Mesenchymal stem cell (in vitro differentiated cells and primary cell): Measurements from ENCODE around the gene AADAC.
A peak's percentile ranks its signal among the peaks of the same experiment; 100 is the strongest.

Experiments
- DNase-seq: peaks from one replicate; pipeline ENCODE4 v3.0.0-alpha.2; 2013
- H2AFZ ChIP-seq: one replicate; pipeline ENCODE4 v1.6.1; 2013; ENCODE audit warnings: low read depth, mild to moderate bottlenecking, control low read depth, inconsistent platforms, low read length, moderate library complexity
- H2AK5ac ChIP-seq: 2 replicates; pipeline ENCODE4 v1.6.1; 2013; ENCODE audit warnings: low read length, moderate library complexity, mild to moderate bottlenecking, inconsistent platforms; ENCODE audit not compliant: severe bottlenecking
- H2BK120ac ChIP-seq: one replicate; pipeline ENCODE4 v1.6.1; 2013; ENCODE audit warnings: low read depth, mild to moderate bottlenecking, inconsistent platforms, low read length, moderate library complexity
- H2BK12ac ChIP-seq, 2 experiments: one replicate each; pipeline ENCODE4 v1.6.1; 2013; ENCODE audit warnings: inconsistent platforms in 2 of 2, low read length in 2 of 2, mild to moderate bottlenecking in 2 of 2, moderate library complexity in 2 of 2, control low read depth in 1 of 2
- H2BK15ac ChIP-seq: one replicate; pipeline ENCODE4 v1.6.1; 2013; ENCODE audit warnings: mild to moderate bottlenecking, low read depth, inconsistent platforms; ENCODE audit not compliant: poor library complexity, severe bottlenecking
- H2BK5ac ChIP-seq: 2 replicates; pipeline ENCODE4 v1.6.1; 2013; ENCODE audit warnings: low read depth, mild to moderate bottlenecking, low read length, control low read depth, inconsistent platforms; ENCODE audit not compliant: poor library complexity, severe bottlenecking
- H3K14ac ChIP-seq, 2 experiments: one replicate each; pipeline ENCODE4 v1.6.1; 2013; ENCODE audit warnings: inconsistent platforms in 2 of 2, low read length in 2 of 2, control low read depth in 1 of 2, mild to moderate bottlenecking in 1 of 2, moderate library complexity in 1 of 2
- H3K18ac ChIP-seq, 2 experiments: one replicate each; pipeline ENCODE4 v1.6.1; 2013; ENCODE audit warnings: inconsistent platforms in 2 of 2, low read length in 2 of 2, control low read depth in 1 of 2, low read depth in 1 of 2, mild to moderate bottlenecking in 1 of 2
- H3K23ac ChIP-seq, 2 experiments: one replicate each; pipeline ENCODE4 v1.6.1; 2013; ENCODE audit warnings: inconsistent platforms in 2 of 2, low read length in 2 of 2, mild to moderate bottlenecking in 2 of 2, moderate library complexity in 2 of 2, control low read depth in 1 of 2
- H3K27ac ChIP-seq: 2 replicates; pipeline ENCODE4 v1.5.1; 2013; ENCODE audit warnings: mild to moderate bottlenecking, moderate library complexity, low read length, control low read depth, inconsistent platforms; ENCODE audit not compliant: poor library complexity, severe bottlenecking
- H3K27me3 ChIP-seq, 2 experiments: 2 replicates each; pipeline versions ENCODE4 v1.6.1 to v1.7.0; 2013; ENCODE audit warnings: low read length in 2 of 2, mild to moderate bottlenecking in 2 of 2, moderate library complexity in 2 of 2, control low read depth in 1 of 2, inconsistent platforms in 1 of 2; ENCODE audit not compliant: control insufficient read depth in 1 of 2, insufficient read depth in 1 of 2
- H3K36me3 ChIP-seq, 2 experiments: 2 replicates each; pipeline versions ENCODE4 v1.6.1 to v1.7.0; 2013; ENCODE audit warnings: low read length in 2 of 2, control low read depth in 1 of 2, inconsistent platforms in 1 of 2, low read depth in 1 of 2, mild to moderate bottlenecking in 1 of 2; ENCODE audit not compliant: insufficient read depth in 2 of 2, control insufficient read depth in 1 of 2
- H3K4ac ChIP-seq, 2 experiments: one replicate each; pipeline ENCODE4 v1.6.1; 2013; ENCODE audit warnings: inconsistent platforms in 2 of 2, low read length in 2 of 2, mild to moderate bottlenecking in 2 of 2, moderate library complexity in 2 of 2, control low read depth in 1 of 2, low read depth in 1 of 2
- H3K4me1 ChIP-seq: 2 replicates; pipeline ENCODE4 v1.6.1; 2013; ENCODE audit warnings: low read depth, low read length, control low read depth; ENCODE audit not compliant: control insufficient read depth, insufficient read depth
- H3K4me2 ChIP-seq: 2 replicates; pipeline ENCODE4 v1.6.1; 2013; ENCODE audit warnings: low read length, mild to moderate bottlenecking, inconsistent platforms; ENCODE audit not compliant: poor library complexity, severe bottlenecking
- H3K4me3 ChIP-seq, 2 experiments: 2 replicates each; pipeline versions ENCODE4 v1.5.1 to v1.7.0; 2013; ENCODE audit warnings: low read length in 2 of 2, mild to moderate bottlenecking in 2 of 2, control low read depth in 1 of 2, low read depth in 1 of 2; ENCODE audit not compliant: insufficient read depth in 1 of 2
- H3K79me1 ChIP-seq: replicated peaks from 2 replicates; pipeline ENCODE4 v1.6.1; 2013; ENCODE audit warnings: mild to moderate bottlenecking, control low read depth, low read length, inconsistent platforms; ENCODE audit not compliant: poor library complexity, severe bottlenecking
- H3K9ac ChIP-seq: 2 replicates; pipeline ENCODE4 v1.7.0; 2013; ENCODE audit warnings: mild to moderate bottlenecking, low read length, moderate library complexity
- H3K9me3 ChIP-seq: 2 replicates; pipeline ENCODE4 v1.7.0; 2013; ENCODE audit warnings: mild to moderate bottlenecking, low read length; ENCODE audit not compliant: control insufficient read depth
- H4K8ac ChIP-seq: one replicate; pipeline ENCODE4 v1.6.1; 2013; ENCODE audit warnings: inconsistent platforms, mild to moderate bottlenecking, low read length, moderate library complexity
- H4K91ac ChIP-seq: one replicate; pipeline ENCODE4 v1.6.1; 2013; ENCODE audit warnings: mild to moderate bottlenecking, low read length, inconsistent platforms
- WGBS: methylation state at CpG from one replicate; pipeline ENCODE4 v1.1.7; 2013; ENCODE audit warnings: mixed read lengths; 5-methylcytosine and 5-hydroxymethylcytosine counted together

The AADAC gene

DNA sequence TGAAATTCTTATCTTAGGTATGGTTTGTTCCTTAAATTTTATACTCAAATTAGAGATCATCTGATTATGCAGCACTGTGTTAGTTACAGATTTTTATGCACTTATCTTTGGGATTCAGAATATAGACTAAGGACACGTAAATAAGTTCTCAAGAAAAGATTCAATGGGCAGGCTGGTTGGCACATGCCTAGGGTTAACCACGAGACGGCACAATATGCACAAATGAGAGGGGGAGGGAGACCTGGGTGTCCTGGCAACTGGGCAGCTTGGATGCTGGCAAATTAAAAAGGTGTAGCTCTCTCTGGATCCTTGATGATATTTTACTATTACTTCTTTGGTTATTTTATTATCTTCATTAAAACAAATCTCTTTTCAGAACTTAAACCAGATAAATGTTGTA, 672 bp downstream of the AADAC start:
- over 99% methylated on average over 3 of the region's 3 CpGs for WGBS

DNA sequence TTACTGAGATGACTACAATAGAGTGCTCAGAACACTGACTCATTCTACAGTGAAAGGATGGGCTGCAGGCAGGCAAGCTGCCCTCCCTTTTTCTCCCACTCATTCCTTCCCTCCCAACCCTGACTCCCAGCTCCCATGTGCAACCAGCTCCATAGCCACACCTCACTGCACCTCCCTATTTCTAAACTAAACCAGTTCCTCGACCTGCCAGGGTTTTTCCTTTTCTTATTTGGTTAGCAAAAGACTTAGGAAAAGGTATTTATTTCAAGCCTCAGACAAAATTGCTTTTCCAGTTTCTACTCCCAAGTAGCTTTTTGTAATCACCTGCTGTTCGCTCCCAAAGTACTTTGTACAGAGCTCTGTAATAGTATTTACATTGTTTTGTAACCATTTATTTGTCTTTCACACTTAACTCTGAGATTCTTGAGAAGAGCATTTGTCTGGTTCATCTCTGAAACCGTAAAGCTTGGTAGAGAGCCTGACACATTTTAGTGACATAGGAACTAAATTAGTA, 2.2 kb downstream of the AADAC start:
- H3K9me3 ChIP-seq = no peaks in the 10 kb centered on the region
- H3K18ac ChIP-seq = no peak overlapping the region
- no peak overlapping the region for H3K4ac ChIP-seq
- H2BK120ac ChIP-seq = no peak overlapping the region
- no peak overlapping the region for H2BK5ac ChIP-seq
- no peak overlapping the region for H2BK12ac ChIP-seq
- H2AK5ac ChIP-seq = no peak overlapping the region
- no peak overlapping the region for H4K91ac ChIP-seq
- H3K4me2 ChIP-seq = no peak overlapping the region
- no peaks in the 10 kb centered on the region for H3K27me3 ChIP-seq
- H3K9ac ChIP-seq = no peak overlapping the region
- no peak overlapping the region for H3K4me3 ChIP-seq
- H2AFZ ChIP-seq = no peak overlapping the region
- no peaks in the 10 kb centered on the region for H3K36me3 ChIP-seq
- no peak overlapping the region for H2BK15ac ChIP-seq
- H3K23ac ChIP-seq = no peak overlapping the region
- no peaks in the 10 kb centered on the region for H3K4me1 ChIP-seq
- H3K27ac ChIP-seq = no peak overlapping the region
- no peak overlapping the region for H3K14ac ChIP-seq
- no peak overlapping the region for H4K8ac ChIP-seq
- 20% methylated on average over 1 of the region's 3 CpGs for WGBS
- DNase-seq = peak; percentile 59
- no peaks in the 10 kb centered on the region for H3K79me1 ChIP-seq

More for the DNA sequence above, 672 bp downstream of the AADAC start:
- DNase-seq = no peak
- H2BK15ac ChIP-seq = no peak overlapping the region
- H3K23ac ChIP-seq = no peak overlapping the region
- no peak overlapping the region for H3K18ac ChIP-seq
- H3K27ac ChIP-seq = no peak overlapping the region
- no peak overlapping the region for H2AFZ ChIP-seq
- H3K9ac ChIP-seq = peak overlapping the region; percentile 51
- no peaks in the 10 kb centered on the region for H3K36me3 ChIP-seq
- no peaks in the 10 kb centered on the region for H3K79me1 ChIP-seq
- peak overlapping the region; percentile 36 for H4K8ac ChIP-seq
- H3K9me3 ChIP-seq = peaks cover 4% of the 10 kb centered on the region
- H3K4ac ChIP-seq = no peak overlapping the region
- no peak overlapping the region for H2BK12ac ChIP-seq
- no peak overlapping the region for H3K4me2 ChIP-seq
- peak overlapping the region in 1 of 2 experiments; percentile 59 for H3K4me3 ChIP-seq
- no peak overlapping the region for H4K91ac ChIP-seq
- H2BK120ac ChIP-seq = no peak overlapping the region
- no peaks in the 10 kb centered on the region for H3K27me3 ChIP-seq
- no peak overlapping the region for H2AK5ac ChIP-seq
- no peak overlapping the region for H2BK5ac ChIP-seq
- no peak overlapping the region for H3K14ac ChIP-seq
- no peaks in the 10 kb centered on the region for H3K4me1 ChIP-seq

DNA sequence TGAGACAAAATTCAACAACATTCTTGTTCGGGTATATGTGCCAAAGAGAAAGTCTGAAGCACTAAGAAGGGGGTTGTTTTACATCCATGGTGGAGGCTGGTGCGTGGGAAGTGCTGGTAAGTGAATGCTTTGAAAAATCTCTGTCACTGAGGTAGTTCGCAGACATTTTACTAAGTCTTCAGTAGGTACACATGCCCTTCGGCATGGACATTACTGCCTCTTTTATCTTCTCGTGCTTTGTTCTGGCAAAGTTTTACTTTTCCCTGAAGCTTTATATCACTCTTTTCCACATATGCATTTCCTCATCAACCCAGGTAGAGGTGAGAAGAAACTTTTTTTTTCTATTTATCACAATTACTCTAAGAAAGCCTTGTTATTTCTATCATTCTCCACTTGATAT, 3.6 kb downstream of the AADAC start:
- Histone ChIP-seq H2BK5ac (no peak overlapping the region), H3K27ac (no peak overlapping the region), H3K4me2 (no peak overlapping the region), H2BK12ac (no peak overlapping the region), H2BK120ac (no peak overlapping the region), H4K91ac (no peak overlapping the region), H2AFZ (no peak overlapping the region), H3K9me3 (no peaks in the 10 kb centered on the region), H3K4me1 (no peaks in the 10 kb centered on the region), H3K4ac (no peak overlapping the region), H4K8ac (no peak overlapping the region), H3K27me3 (no peaks in the 10 kb centered on the region), H2BK15ac (no peak overlapping the region), H3K14ac (no peak overlapping the region), H3K36me3 (no peaks in the 10 kb centered on the region), H3K23ac (no peak overlapping the region), H3K9ac (no peak overlapping the region), H2AK5ac (no peak overlapping the region), H3K18ac (no peak overlapping the region), H3K79me1 (no peaks in the 10 kb centered on the region), H3K4me3 (no peak overlapping the region)
- WGBS = 94% methylated on average over 5 of the region's 5 CpGs
- DNase-seq = no peak

DNA sequence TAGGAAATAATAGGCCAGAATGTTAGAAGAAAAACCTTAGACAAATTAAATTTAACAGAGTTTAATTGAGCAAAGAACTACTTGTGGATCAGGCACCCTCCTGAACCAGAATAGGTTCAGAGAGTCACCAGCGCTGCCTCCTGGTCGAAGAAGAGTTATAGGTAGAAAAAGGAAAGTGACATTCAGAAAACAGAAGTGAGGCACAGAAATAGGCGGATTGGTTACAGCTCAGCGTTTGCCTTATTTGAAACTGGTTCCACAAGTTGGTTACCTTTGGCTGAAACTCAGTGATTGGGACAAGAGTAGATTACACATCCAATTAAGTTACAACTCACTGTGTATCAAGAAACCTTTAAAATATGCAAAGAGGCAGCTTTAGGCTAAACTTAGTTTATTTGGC, 4.4 kb downstream of the AADAC start:
- WGBS = 100% methylated on average over 4 of the region's 4 CpGs
- Histone ChIP-seq H3K18ac (no peak overlapping the region), H3K4ac (no peak overlapping the region), H2AK5ac (no peak overlapping the region), H3K4me1 (no peaks in the 10 kb centered on the region), H3K4me3 (no peak overlapping the region), H3K9ac (no peak overlapping the region), H3K79me1 (no peaks in the 10 kb centered on the region), H2BK12ac (no peak overlapping the region), H3K36me3 (no peaks in the 10 kb centered on the region), H3K9me3 (no peaks in the 10 kb centered on the region), H3K27me3 (no peaks in the 10 kb centered on the region), H2BK15ac (no peak overlapping the region), H4K91ac (no peak overlapping the region), H3K23ac (no peak overlapping the region), H3K4me2 (no peak overlapping the region), H3K14ac (no peak overlapping the region), H2BK5ac (no peak overlapping the region), H3K27ac (no peak overlapping the region), H4K8ac (no peak overlapping the region), H2AFZ (no peak overlapping the region), H2BK120ac (no peak overlapping the region)
- DNase-seq = no peak
